ENCODE measurements around the gene MAJIN.

MAJIN gene

GRCh38 chr11:64971421-64972233 is at the start of gene MAJIN:
MAJIN (minus strand) TSS chr11:64972108; CDS start chr11:64959405, 12,703 bp downstream.
- POLR2A ChIA-PET: interaction anchor here (1.2 kb wide), 1 partner anchor 38 kb away, joined by 3 read pairs; no protein-coding TSS in a partner anchor
- no peak for TF ChIP-seq FOXK2 (IDR thresholded peaks at IDR 0.05)
- peak; percentile 94 for TF ChIP-seq L3MBTL2 (conservative IDR thresholded peaks at IDR 0.05)
- peak; percentile 75 for DNase-seq (ENCODE audit: extremely low spot score)
- CTCF ChIA-PET: no interaction called here

- TF ChIP-seq SUZ12 (IDR thresholded peaks at IDR 0.05): no peak
- TF ChIP-seq TARDBP (IDR thresholded peaks at IDR 0.05): no peak
- no peak for TF ChIP-seq LEF1 (IDR thresholded peaks at IDR 0.05; ENCODE audit: borderline replicate concordance)
- TF ChIP-seq CTBP1 (IDR thresholded peaks at IDR 0.05; ENCODE audit: borderline replicate concordance): no peak
- TF ChIP-seq BHLHE40 (IDR thresholded peaks at IDR 0.05; ENCODE audit: borderline replicate concordance): no peak
- no peak for TF ChIP-seq NFRKB (IDR thresholded peaks at IDR 0.05)
- no peak for TF ChIP-seq FOXM1 (IDR thresholded peaks at IDR 0.05; ENCODE audit: borderline replicate concordance)
- TF ChIP-seq SP1 (IDR thresholded peaks at IDR 0.05): no peak
- TF ChIP-seq HDGF (IDR thresholded peaks at IDR 0.05; ENCODE audit: borderline replicate concordance): no peak
- TF ChIP-seq ZNF384 (IDR thresholded peaks at IDR 0.05): no peak
- DNase-seq (ENCODE audit: extremely low spot score): no peak
- ChIA-PET CTCF (interaction anchor here (1.1 kb wide), 1 partner anchor 11 kb away, joined by 3 read pairs; no protein-coding TSS in a partner anchor), POLR2A (no interaction called here)
Measured at GRCh38 chr11:65021509-65021908, 49.6 kb upstream of the MAJIN start.

- TF ChIP-seq SP1 (IDR thresholded peaks at IDR 0.05): no peak
- no peak for TF ChIP-seq ARNT (IDR thresholded peaks at IDR 0.05)
- no peak for TF ChIP-seq LEF1 (IDR thresholded peaks at IDR 0.05; ENCODE audit: borderline replicate concordance)
- TF ChIP-seq ZNF384 (IDR thresholded peaks at IDR 0.05): no peak
- no peak for TF ChIP-seq HDGF (IDR thresholded peaks at IDR 0.05; ENCODE audit: borderline replicate concordance)
- DNase-seq (ENCODE audit: extremely low spot score): no peak
- ChIA-PET POLR2A (no interaction called here), CTCF (interaction anchor here (1.1 kb wide), 1 partner anchor 11 kb away, joined by 3 read pairs; no protein-coding TSS in a partner anchor)
Measured at GRCh38 chr11:65021003-65021402, 49.1 kb upstream of the MAJIN start.

- TF ChIP-seq FOXA1 (IDR thresholded peaks at IDR 0.05) (no peak), TARDBP (IDR thresholded peaks at IDR 0.05) (no peak), NFRKB (IDR thresholded peaks at IDR 0.05) (no peak), L3MBTL2 (conservative IDR thresholded peaks at IDR 0.05) (no peak), LEF1 (IDR thresholded peaks at IDR 0.05; ENCODE audit: borderline replicate concordance) (no peak), SUZ12 (IDR thresholded peaks at IDR 0.05) (no peak)
- no peak for DNase-seq (ENCODE audit: extremely low spot score)
- ChIA-PET CTCF (no interaction called here), POLR2A (no interaction called here)
Measured at GRCh38 chr11:65019824-65020223, 47.9 kb upstream of the MAJIN start.

- DNase-seq (ENCODE audit: extremely low spot score): no peak
- ChIA-PET CTCF (no interaction called here), POLR2A (interaction anchor here (0.7 to 1.3 kb wide), 3 partner anchors 12 to 99 kb away, joined by 3 to 4 read pairs (median 3); partner anchors contain the start of gene ZNHIT2)
- TF ChIP-seq TARDBP (IDR thresholded peaks at IDR 0.05): no peak
- TF ChIP-seq FOXA1 (IDR thresholded peaks at IDR 0.05): no peak
- TF ChIP-seq BHLHE40 (IDR thresholded peaks at IDR 0.05; ENCODE audit: borderline replicate concordance): no peak
- TF ChIP-seq HDGF (IDR thresholded peaks at IDR 0.05; ENCODE audit: borderline replicate concordance): no peak
- no peak for TF ChIP-seq ZNF384 (IDR thresholded peaks at IDR 0.05)
- no peak for TF ChIP-seq L3MBTL2 (conservative IDR thresholded peaks at IDR 0.05)
- no peak for TF ChIP-seq CTBP1 (IDR thresholded peaks at IDR 0.05; ENCODE audit: borderline replicate concordance)
- TF ChIP-seq ARNT (IDR thresholded peaks at IDR 0.05): no peak
- no peak for TF ChIP-seq FOXM1 (IDR thresholded peaks at IDR 0.05; ENCODE audit: borderline replicate concordance)
- no peak for TF ChIP-seq NFRKB (IDR thresholded peaks at IDR 0.05)
Measured at GRCh38 chr11:65017937-65018336, 46.0 kb upstream of the MAJIN start.

GRCh38 chr11:65016705-65017104 is 44.8 kb upstream of the MAJIN start:
- DNase-seq (ENCODE audit: extremely low spot score): no peak
- no peak for TF ChIP-seq ELF4 (IDR thresholded peaks at IDR 0.05)
- TF ChIP-seq TARDBP (IDR thresholded peaks at IDR 0.05): no peak
- no peak for TF ChIP-seq SUZ12 (IDR thresholded peaks at IDR 0.05)
- TF ChIP-seq CTBP1 (IDR thresholded peaks at IDR 0.05; ENCODE audit: borderline replicate concordance): no peak
- TF ChIP-seq FOXK2 (IDR thresholded peaks at IDR 0.05): no peak
- TF ChIP-seq HDGF (IDR thresholded peaks at IDR 0.05; ENCODE audit: borderline replicate concordance): no peak
- no peak for TF ChIP-seq FOXA1 (IDR thresholded peaks at IDR 0.05)
- TF ChIP-seq ARNT (IDR thresholded peaks at IDR 0.05): no peak
- TF ChIP-seq PKNOX1 (IDR thresholded peaks at IDR 0.05): no peak
- no peak for TF ChIP-seq SP1 (IDR thresholded peaks at IDR 0.05)
- TF ChIP-seq L3MBTL2 (conservative IDR thresholded peaks at IDR 0.05): no peak
- TF ChIP-seq ZNF384 (IDR thresholded peaks at IDR 0.05): no peak
- TF ChIP-seq NFRKB (IDR thresholded peaks at IDR 0.05): no peak
- ChIA-PET CTCF (no interaction called here), POLR2A (interaction anchor here (1.1 kb wide), 1 partner anchor 100 kb away, joined by 3 read pairs; the partner anchor contains the start of gene ZNHIT2)

- POLR2A ChIA-PET: interaction anchor here (0.6 to 2.8 kb wide), 12 partner anchors 10 to 202 kb away, joined by 3 to 14 read pairs (median 6); partner anchors contain the start of genes BATF2, CDCA5, FAU and MRPL49
Measured at GRCh38 chr11:65014726-65015227, 42.9 kb upstream of the MAJIN start.

More at GRCh38 chr11:65014726-65015227, 42.9 kb upstream of the MAJIN start:
- CTCF ChIA-PET: interaction anchor here (0.6 to 1.9 kb wide), 11 partner anchors 12 to 270 kb away, joined by 3 to 9 read pairs (median 4); partner anchors contain the start of genes CDCA5, SNX15, TM7SF2 and ZFPL1
- no peak for TF ChIP-seq FOXM1 (IDR thresholded peaks at IDR 0.05; ENCODE audit: borderline replicate concordance)
- no peak for TF ChIP-seq PKNOX1 (IDR thresholded peaks at IDR 0.05)
- no peak for TF ChIP-seq ZNF384 (IDR thresholded peaks at IDR 0.05)
- no peak for TF ChIP-seq ARNT (IDR thresholded peaks at IDR 0.05)
- no peak for DNase-seq (ENCODE audit: extremely low spot score)
